ENCODE results near the gene TRAM2. TPM values are rescaled to one million over a fixed set of nuclear protein-coding genes. Genes with fewer than 3 reads are reported as not detected.

TRAM2 gene
- total RNA-seq, 4 donors from 2014 or later = 3.8 to 33.2 (median 17.6) TPM

DNA sequence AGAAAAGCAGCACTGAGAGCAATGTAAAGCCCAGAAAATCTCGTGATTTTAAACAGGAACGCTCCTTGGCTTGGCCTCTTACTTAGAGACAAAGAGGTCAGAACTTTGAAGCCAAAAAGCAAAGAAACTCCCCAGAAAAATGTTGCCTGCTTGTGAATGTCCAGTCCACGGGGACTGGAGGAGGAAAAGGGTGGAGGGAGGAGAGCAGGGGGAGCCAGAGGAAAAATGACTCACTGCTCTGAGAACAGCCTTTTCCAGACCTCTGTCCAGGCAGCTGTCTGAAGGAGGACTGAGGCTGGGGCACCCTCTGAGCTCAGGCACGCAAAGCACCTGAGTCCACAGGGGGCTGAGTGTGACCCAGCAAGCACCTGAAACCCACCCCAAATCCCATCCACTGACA, 64.7 kb downstream of the TRAM2 start:
- peak in 1 of 2 donors; percentile 25 for TF ChIP-seq POLR2A (IDR thresholded peaks at IDR 0.05)
- TF ChIP-seq, protein P1, sequence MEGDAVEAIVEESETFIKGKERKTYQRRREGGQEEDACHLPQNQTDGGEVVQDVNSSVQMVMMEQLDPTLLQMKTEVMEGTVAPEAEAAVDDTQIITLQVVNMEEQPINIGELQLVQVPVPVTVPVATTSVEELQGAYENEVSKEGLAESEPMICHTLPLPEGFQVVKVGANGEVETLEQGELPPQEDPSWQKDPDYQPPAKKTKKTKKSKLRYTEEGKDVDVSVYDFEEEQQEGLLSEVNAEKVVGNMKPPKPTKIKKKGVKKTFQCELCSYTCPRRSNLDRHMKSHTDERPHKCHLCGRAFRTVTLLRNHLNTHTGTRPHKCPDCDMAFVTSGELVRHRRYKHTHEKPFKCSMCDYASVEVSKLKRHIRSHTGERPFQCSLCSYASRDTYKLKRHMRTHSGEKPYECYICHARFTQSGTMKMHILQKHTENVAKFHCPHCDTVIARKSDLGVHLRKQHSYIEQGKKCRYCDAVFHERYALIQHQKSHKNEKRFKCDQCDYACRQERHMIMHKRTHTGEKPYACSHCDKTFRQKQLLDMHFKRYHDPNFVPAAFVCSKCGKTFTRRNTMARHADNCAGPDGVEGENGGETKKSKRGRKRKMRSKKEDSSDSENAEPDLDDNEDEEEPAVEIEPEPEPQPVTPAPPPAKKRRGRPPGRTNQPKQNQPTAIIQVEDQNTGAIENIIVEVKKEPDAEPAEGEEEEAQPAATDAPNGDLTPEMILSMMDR (IDR thresholded peaks at IDR 0.05) = no peak
- peaks cover 11 to 30% of the 10 kb centered on the region in 2 donors for H3K4me1 ChIP-seq
- H3K27me3 ChIP-seq = no peaks in the 10 kb centered on the region
- DNase-seq = peak; percentile 74 to 82
- H3K4me3 ChIP-seq = no peak overlapping the region
- H3K27ac ChIP-seq = peak overlapping the region; percentile 86 to 94
- H3K36me3 ChIP-seq = no peaks in the 10 kb centered on the region
- intact Hi-C loops (cut with DNase I; ENCODE audit: low total_unique reads) = loop anchor here (10.0 kb wide), 1 partner anchor 63 kb away; the partner anchor contains the start of gene TRAM2
- H3K9me3 ChIP-seq = no peaks in the 10 kb centered on the region

DNA sequence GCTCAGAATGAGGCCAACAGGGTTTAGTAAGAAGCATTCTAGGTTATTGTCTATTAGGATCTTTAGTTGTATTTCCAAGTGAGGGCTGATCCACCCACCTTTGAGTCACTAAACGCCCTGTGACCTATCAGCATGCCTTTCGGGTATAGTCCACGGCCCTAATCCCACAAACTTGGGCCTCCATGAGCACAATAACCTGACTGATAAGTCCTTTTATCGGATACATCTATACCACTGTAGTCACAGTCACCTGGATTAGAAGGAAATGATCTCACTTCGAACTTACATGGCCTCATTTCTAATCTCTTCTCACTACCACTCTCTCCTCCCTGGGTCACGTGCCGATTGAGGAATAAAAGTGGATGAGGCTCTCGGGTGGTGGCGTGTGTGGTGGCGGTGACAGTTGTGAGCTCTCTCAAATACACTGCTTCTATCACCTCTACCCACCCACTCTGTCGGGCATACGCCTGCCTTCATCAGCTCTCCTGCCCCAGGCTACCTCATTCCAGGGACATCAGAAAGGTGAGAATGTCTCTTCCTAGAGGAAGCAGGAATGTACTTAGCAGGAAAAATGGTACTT, 65.2 kb downstream of the TRAM2 start:
- no peak overlapping the region for H3K4me3 ChIP-seq

DNA sequence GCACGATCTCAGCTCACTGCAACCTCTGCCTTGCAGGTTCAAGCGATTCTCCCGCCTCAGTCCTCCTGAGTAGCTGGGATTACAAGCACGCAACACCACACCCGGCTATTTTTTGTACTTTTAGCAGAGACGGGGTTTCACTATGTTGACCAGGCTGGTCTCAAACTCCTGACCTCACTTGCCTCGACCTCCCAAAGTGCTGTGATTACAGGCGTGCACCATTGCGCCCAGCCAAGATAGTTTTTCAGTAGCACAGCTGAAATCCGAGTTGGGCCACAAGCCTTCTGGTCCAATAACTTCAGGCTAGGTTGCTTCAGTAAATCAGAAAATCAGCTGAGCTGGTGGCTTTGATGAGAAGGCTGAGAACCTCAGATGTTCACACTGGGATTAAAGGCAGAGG, 65.7 kb downstream of the TRAM2 start:
- no peak for DNase-seq
- Histone ChIP-seq H3K9me3 (no peaks in the 10 kb centered on the region), H3K36me3 (no peaks in the 10 kb centered on the region), H3K27me3 (no peaks in the 10 kb centered on the region), H3K4me1 (peaks cover 11 to 30% of the 10 kb centered on the region in 2 donors), H3K27ac (peak overlapping the region; percentile 86 to 94), H3K4me3 (no peak overlapping the region)
- intact Hi-C loops (cut with DNase I; ENCODE audit: low total_unique reads) = loop anchor here (10.0 kb wide), 1 partner anchor 64 kb away; the partner anchor contains the start of gene TRAM2
- TF ChIP-seq, protein P1 (IDR thresholded peaks at IDR 0.05) = no peak
- no peak for TF ChIP-seq POLR2A (IDR thresholded peaks at IDR 0.05)

More for the DNA sequence above, 65.2 kb downstream of the TRAM2 start:
- TF ChIP-seq, protein P1 (IDR thresholded peaks at IDR 0.05) = no peak
- TF ChIP-seq POLR2A (IDR thresholded peaks at IDR 0.05) = no peak
- Histone ChIP-seq H3K36me3 (no peaks in the 10 kb centered on the region), H3K27me3 (no peaks in the 10 kb centered on the region), H3K4me1 (peaks cover 11 to 30% of the 10 kb centered on the region in 2 donors), H3K27ac (peak overlapping the region; percentile 86 to 94), H3K9me3 (no peaks in the 10 kb centered on the region)
- intact Hi-C loops (cut with DNase I; ENCODE audit: low total_unique reads) = loop anchor here (10.0 kb wide), 1 partner anchor 63 kb away; the partner anchor contains the start of gene TRAM2
- DNase-seq = no peak

DNA sequence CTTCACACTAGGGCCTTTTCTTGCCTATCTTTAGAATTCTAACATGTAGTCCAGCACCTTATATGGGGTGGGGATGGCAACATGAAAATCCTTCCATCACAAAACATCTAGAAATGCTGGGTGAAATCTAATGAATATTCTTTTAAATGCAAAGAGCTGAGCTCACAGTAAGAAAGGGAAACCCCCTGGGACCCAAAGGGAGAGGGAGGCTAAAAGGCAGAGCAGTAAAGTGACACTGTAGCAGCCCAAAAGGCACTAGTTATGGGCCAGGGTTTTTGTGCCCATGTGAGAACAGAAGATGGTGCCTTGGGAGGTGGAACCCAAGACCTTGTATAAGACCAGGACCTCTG, 66.7 kb downstream of the TRAM2 start:
- peaks cover 11 to 30% of the 10 kb centered on the region in 2 donors for H3K4me1 ChIP-seq
- DNase-seq = no peak
- intact Hi-C loops (cut with DNase I; ENCODE audit: low total_unique reads) = loop anchor here (10.0 kb wide), 1 partner anchor 65 kb away; the partner anchor contains the start of gene TRAM2

More for the DNA sequence above, 66.7 kb downstream of the TRAM2 start:
- no peaks in the 10 kb centered on the region for H3K9me3 ChIP-seq
- no peaks in the 10 kb centered on the region for H3K36me3 ChIP-seq
- no peak overlapping the region for H3K4me3 ChIP-seq
- H3K27me3 ChIP-seq = no peaks in the 10 kb centered on the region
- no peak for TF ChIP-seq POLR2A (IDR thresholded peaks at IDR 0.05)
- TF ChIP-seq, protein P1 (IDR thresholded peaks at IDR 0.05) = no peak
- H3K27ac ChIP-seq = peak overlapping the region; percentile 86 to 94
